Right lobe of liver (tissue), 4 donors: ENCODE measurements around the gene TIAM2.

Source experiments
- POLR2A ChIP-seq: fragments of 450-650 bp; IDR thresholded peaks from one replicate; pipeline ENCODE4 v1.6.1; 2017; ENCODE audit warnings: antibody characterized with exemption, mild to moderate bottlenecking
- TF ChIP-seq, protein P1 (sequence below), 4 donors: fragments of 200-600 bp in 3 of 4; fragments of 450-650 bp in 1 of 4; IDR thresholded peaks; one replicate each; pipeline versions ENCODE4 v1.5.1 to v1.8.0; 2016 to 2022; ENCODE audit warnings: antibody characterized with exemption in 4 of 4, mild to moderate bottlenecking in 2 of 4
- donor health status: DM: no; HTN: no; CAD: no.
- donor health status: DM: no; HTN: no; CAD: no.
- donor health status: DM: no; HTN: yes; CAD: no.

DNA sequence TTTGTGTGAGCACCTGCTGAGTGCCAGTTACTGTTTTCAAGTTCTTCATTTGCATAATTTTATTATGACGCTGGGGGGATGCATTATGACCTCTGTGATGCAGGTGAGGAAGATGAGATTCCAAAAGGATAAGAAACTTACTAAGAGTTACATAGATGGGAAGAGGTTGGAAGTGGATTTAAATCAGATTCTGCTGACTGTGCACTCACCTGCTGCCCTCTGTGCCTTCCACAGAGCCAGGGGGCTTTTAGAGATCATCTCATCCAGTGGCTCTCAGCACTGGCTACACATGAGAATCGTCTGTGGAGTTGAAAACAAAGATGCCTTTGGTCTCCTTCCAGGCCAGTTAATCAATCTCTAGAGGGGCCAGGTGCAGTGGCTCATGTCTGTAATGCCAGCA, 47.9 kb downstream of the TIAM2 start:
- TF ChIP-seq, protein P1, sequence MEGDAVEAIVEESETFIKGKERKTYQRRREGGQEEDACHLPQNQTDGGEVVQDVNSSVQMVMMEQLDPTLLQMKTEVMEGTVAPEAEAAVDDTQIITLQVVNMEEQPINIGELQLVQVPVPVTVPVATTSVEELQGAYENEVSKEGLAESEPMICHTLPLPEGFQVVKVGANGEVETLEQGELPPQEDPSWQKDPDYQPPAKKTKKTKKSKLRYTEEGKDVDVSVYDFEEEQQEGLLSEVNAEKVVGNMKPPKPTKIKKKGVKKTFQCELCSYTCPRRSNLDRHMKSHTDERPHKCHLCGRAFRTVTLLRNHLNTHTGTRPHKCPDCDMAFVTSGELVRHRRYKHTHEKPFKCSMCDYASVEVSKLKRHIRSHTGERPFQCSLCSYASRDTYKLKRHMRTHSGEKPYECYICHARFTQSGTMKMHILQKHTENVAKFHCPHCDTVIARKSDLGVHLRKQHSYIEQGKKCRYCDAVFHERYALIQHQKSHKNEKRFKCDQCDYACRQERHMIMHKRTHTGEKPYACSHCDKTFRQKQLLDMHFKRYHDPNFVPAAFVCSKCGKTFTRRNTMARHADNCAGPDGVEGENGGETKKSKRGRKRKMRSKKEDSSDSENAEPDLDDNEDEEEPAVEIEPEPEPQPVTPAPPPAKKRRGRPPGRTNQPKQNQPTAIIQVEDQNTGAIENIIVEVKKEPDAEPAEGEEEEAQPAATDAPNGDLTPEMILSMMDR (IDR thresholded peaks at IDR 0.05): no peak
- no peak for TF ChIP-seq POLR2A
